ENCODE measurements around the gene DIRAS1. TPM values are rescaled to one million over a fixed set of nuclear protein-coding genes. Genes with fewer than 3 reads are reported as not detected.

Gene DIRAS1
- total RNA-seq, 1 donor from 2014 or later = 2.9 TPM

GRCh38 chr19:2755448-2755705, 34.2 kb upstream of the DIRAS1 start:
- DNase-seq = no peak

GRCh38 chr19:2754659-2755447, 33.7 kb upstream of the DIRAS1 start:
- DNase-seq = no peak

GRCh38 chr19:2751438-2751830, 30.3 kb upstream of the DIRAS1 start:
- no peak for DNase-seq

GRCh38 chr19:2750808-2751437, 29.8 kb upstream of the DIRAS1 start:
- DNase-seq = no peak

- no peak for DNase-seq
Observed at GRCh38 chr19:2747349-2747748, 26.2 kb upstream of the DIRAS1 start.

- no peak for DNase-seq
Observed at GRCh38 chr19:2744113-2744512, 22.9 kb upstream of the DIRAS1 start.

GRCh38 chr19:2743099-2743498, 21.9 kb upstream of the DIRAS1 start:
- DNase-seq = no peak

- no peak for DNase-seq
Observed at GRCh38 chr19:2740314-2740656, 19.1 kb upstream of the DIRAS1 start.

- DNase-seq = peak; percentile 97
Observed at GRCh38 chr19:2739602-2740313, 18.6 kb upstream of the DIRAS1 start, which contains the start of gene SLC39A3. TSS of gene SLC39A3 (minus strand) at chr19:2740017. CDS start at chr19:2737257, 2,760 bp downstream.

GRCh38 chr19:2736550-2737190, 15.5 kb upstream of the DIRAS1 start:
- no peak for DNase-seq

- no peak for DNase-seq
Observed at GRCh38 chr19:2735374-2735773, 14.2 kb upstream of the DIRAS1 start.

GRCh38 chr19:2734589-2735288, 13.6 kb upstream of the DIRAS1 start:
- no peak for DNase-seq

GRCh38 chr19:2733930-2734588, 12.9 kb upstream of the DIRAS1 start:
- DNase-seq = no peak

GRCh38 chr19:2732883-2733282, 11.7 kb upstream of the DIRAS1 start:
- no peak for DNase-seq

GRCh38 chr19:2732157-2732725, 11.1 kb upstream of the DIRAS1 start:
- DNase-seq = no peak

- DNase-seq = no peak
Observed at GRCh38 chr19:2731181-2731995, 10.2 kb upstream of the DIRAS1 start.

GRCh38 chr19:2729943-2730818, 9.0 kb upstream of the DIRAS1 start:
- no peak for DNase-seq

- no peak for DNase-seq
Observed at GRCh38 chr19:2728783-2729387, 7.7 kb upstream of the DIRAS1 start.

GRCh38 chr19:2727640-2727944, 6.4 kb upstream of the DIRAS1 start:
- no peak for DNase-seq
